GM10248 (cell line): Measurements from ENCODE around the gene DIP2A.
A peak's percentile ranks its signal among the peaks of the same experiment; 100 is the strongest.

Experiments
- CTCF ChIA-PET: fragments of 300-600 bp; sonication (Branson Sonifier 250); formaldehyde crosslinking; extraction: SDS; loops from one replicate; lab custom pipeline; 2021; ENCODE audit warnings: antibody characterized with exemption; lab: Yijun Ruan, JAX
- POLR2A ChIA-PET: fragments of 350-650 bp; sonication (Branson Sonifier 250); formaldehyde crosslinking; extraction: SDS; loops from one replicate; lab custom pipeline; 2020; ENCODE audit warnings: antibody characterized with exemption; lab: Yijun Ruan, JAX
- DNase-seq: peaks from one replicate; pipeline ENCODE4 v3.0.0; 2012; ENCODE audit errors: extremely low spot score
- CTCF ChIP-seq: IDR thresholded peaks from 2 replicates; pipeline ENCODE4 v1.5.1; 2012; ENCODE audit warnings: mild to moderate bottlenecking, low read depth; ENCODE audit errors: extremely low read depth, missing control alignments, control extremely low read depth

Gene DIP2A

GRCh38 chr21:46504666-46505065 is 46.0 kb downstream of the DIP2A start:
- peak; percentile 36 for DNase-seq
- TF ChIP-seq CTCF = no peak

GRCh38 chr21:46507562-46507961 is 48.9 kb downstream of the DIP2A start:
- no peak for DNase-seq
- CTCF ChIA-PET = no interaction called here
- POLR2A ChIA-PET = no interaction called here
- TF ChIP-seq CTCF = no peak

More at GRCh38 chr21:46504666-46505065, 46.0 kb downstream of the DIP2A start:
- POLR2A ChIA-PET = no interaction called here
- CTCF ChIA-PET = interaction anchor here (1.0 to 1.3 kb wide), 2 partner anchors 15 to 33 kb away, joined by 3 to 4 read pairs; no protein-coding TSS in a partner anchor

- DNase-seq = no peak
- ChIA-PET POLR2A (no interaction called here), CTCF (interaction anchor here (1.4 to 1.6 kb wide), 2 partner anchors 10 to 367 kb away, joined by 3 to 4 read pairs; no protein-coding TSS in a partner anchor)
- TF ChIP-seq CTCF = no peak
Observed at GRCh38 chr21:46509741-46510502, 51.2 kb downstream of the DIP2A start.

- CTCF ChIA-PET = interaction anchor here (1.4 to 1.6 kb wide), 2 partner anchors 12 to 15 kb away, joined by 3 read pairs; no protein-coding TSS in a partner anchor
- peak; percentile 42 for DNase-seq
- no peak for TF ChIP-seq CTCF
- POLR2A ChIA-PET = no interaction called here
Observed at GRCh38 chr21:46515109-46515508, 56.4 kb downstream of the DIP2A start.

GRCh38 chr21:46516068-46516467 is 57.4 kb downstream of the DIP2A start:
- no peak for DNase-seq
- CTCF ChIA-PET = no interaction called here
- TF ChIP-seq CTCF = no peak
- POLR2A ChIA-PET = no interaction called here

GRCh38 chr21:46517361-46517760 is 58.7 kb downstream of the DIP2A start:
- no peak for TF ChIP-seq CTCF
- POLR2A ChIA-PET = no interaction called here
- CTCF ChIA-PET = no interaction called here
- DNase-seq = no peak
